Osteoblast (primary cell): ENCODE measurements around the gene CBY2. TPM values are rescaled to one million over a fixed set of nuclear protein-coding genes. Genes with fewer than 3 reads are reported as not detected.

Experiments
- DNase-seq: peaks from one replicate; pipeline ENCODE4 v3.0.0; 2011; ENCODE audit warnings: low spot score, mixed read lengths; ENCODE audit not compliant: insufficient read length; ENCODE audit errors: missing footprints
- H2AFZ ChIP-seq: 2 replicates; pipeline ENCODE4 v1.6.0; 2011; ENCODE audit warnings: mild to moderate bottlenecking, low read length
- H3K27ac ChIP-seq: 2 replicates; pipeline ENCODE4 v1.5.1; 2011; ENCODE audit warnings: mild to moderate bottlenecking, low read depth, low read length, moderate library complexity
- H3K27me3 ChIP-seq: 2 replicates; pipeline ENCODE4 v1.6.0; 2012; ENCODE audit warnings: mild to moderate bottlenecking, control low read depth, inconsistent platforms, low read length, moderate library complexity; ENCODE audit not compliant: insufficient read depth
- H3K36me3 ChIP-seq: 2 replicates; pipeline ENCODE4 v1.5.1; 2011; ENCODE audit warnings: mild to moderate bottlenecking, low read length, control low read depth, moderate library complexity; ENCODE audit not compliant: insufficient read depth
- H3K4me1 ChIP-seq: 2 replicates; pipeline ENCODE4 v1.5.1; 2011; ENCODE audit warnings: mild to moderate bottlenecking, low read length, control low read depth, moderate library complexity; ENCODE audit not compliant: insufficient read depth
- H3K4me2 ChIP-seq: 2 replicates; pipeline ENCODE4 v1.6.0; 2011; ENCODE audit warnings: mild to moderate bottlenecking, low read length; ENCODE audit not compliant: insufficient read depth
- H3K4me3 ChIP-seq: fragments of 200-600 bp; sonication (generic); 3 replicates; pipeline ENCODE4 v1.5.1; 2012; ENCODE audit warnings: mild to moderate bottlenecking, low read length, inconsistent platforms; ENCODE audit not compliant: insufficient read depth
- H3K79me2 ChIP-seq: 2 replicates; pipeline ENCODE4 v1.6.0; 2012; ENCODE audit warnings: mild to moderate bottlenecking, low read length, control low read depth, inconsistent platforms; ENCODE audit not compliant: insufficient read depth
- H3K9me3 ChIP-seq: 2 replicates; pipeline ENCODE4 v1.5.1; 2011; ENCODE audit warnings: low read depth, low read length, control low read depth
- H4K20me1 ChIP-seq: 2 replicates; pipeline ENCODE4 v1.6.0; 2012; ENCODE audit warnings: mild to moderate bottlenecking, low read length, control low read depth; ENCODE audit not compliant: insufficient read depth
- CTCF ChIP-seq: IDR thresholded peaks from 2 replicates; pipeline ENCODE4 v1.5.1; 2011; ENCODE audit warnings: mild to moderate bottlenecking, low read depth, low read length, moderate library complexity; ENCODE audit errors: extremely low read depth
- total RNA-seq: library from RNA; depleted of rRNA; stranded (reverse); fragments of >200 nt; gene quantifications from 2 replicates; pipeline ENCODE4 v1.2.3, GENCODE V29; 2012

Gene CBY2
- total RNA-seq, 1 donor, result not detected

DNA sequence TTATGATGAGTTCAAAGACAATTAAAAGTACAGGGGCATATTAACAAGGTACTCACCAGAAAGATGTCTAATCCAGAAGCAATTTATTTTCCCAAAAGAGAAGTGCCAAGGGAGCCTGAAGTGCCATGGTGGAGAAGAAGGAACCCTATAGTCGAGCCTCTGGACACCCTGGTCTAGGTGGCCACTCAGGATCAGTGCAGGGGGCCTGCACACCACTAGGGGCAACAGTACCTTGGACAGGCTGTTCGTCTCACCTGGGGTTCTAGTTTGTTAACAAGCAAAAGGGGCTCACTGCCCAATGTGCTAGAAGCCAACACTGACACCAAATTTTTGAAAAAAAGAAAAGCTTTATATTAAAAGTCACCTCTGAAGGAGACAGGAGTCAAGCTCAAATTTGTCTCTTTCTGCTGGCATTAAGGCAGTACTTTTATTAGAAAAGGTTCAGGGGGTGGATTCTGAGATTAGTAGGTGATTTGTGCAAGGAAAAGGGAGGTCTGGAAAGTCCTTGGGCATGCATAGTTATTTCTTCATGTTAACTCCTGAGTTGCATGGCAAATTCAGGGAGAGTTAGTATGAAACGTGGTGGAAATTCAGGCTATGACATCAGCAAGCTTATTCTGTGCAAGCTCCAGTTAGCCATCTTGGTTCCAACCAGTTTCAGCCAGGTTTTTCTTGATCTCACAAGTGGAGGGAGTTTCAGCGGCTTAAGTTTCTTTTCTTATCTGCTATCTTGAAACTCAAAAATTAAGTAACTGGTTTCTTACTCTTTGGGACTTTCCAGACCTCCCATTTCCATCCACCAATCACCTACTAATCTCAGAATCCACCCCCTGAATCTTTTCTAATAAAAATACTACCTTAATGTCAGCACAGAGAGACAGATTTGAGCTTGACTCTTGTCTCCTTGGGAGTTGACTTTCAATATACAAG, 884 bp upstream of the CBY2 start:
- Histone ChIP-seq H3K9me3 (no peaks in the 10 kb centered on the region), H4K20me1 (no peaks in the 10 kb centered on the region), H2AFZ (no peak overlapping the region), H3K27me3 (peaks cover 35% of the 10 kb centered on the region), H3K4me2 (no peak overlapping the region), H3K36me3 (no peaks in the 10 kb centered on the region), H3K79me2 (no peaks in the 10 kb centered on the region), H3K4me3 (no peak overlapping the region), H3K27ac (no peak overlapping the region), H3K4me1 (no peaks in the 10 kb centered on the region)
- DNase-seq, result peak; percentile 29
- no peak for TF ChIP-seq CTCF

DNA sequence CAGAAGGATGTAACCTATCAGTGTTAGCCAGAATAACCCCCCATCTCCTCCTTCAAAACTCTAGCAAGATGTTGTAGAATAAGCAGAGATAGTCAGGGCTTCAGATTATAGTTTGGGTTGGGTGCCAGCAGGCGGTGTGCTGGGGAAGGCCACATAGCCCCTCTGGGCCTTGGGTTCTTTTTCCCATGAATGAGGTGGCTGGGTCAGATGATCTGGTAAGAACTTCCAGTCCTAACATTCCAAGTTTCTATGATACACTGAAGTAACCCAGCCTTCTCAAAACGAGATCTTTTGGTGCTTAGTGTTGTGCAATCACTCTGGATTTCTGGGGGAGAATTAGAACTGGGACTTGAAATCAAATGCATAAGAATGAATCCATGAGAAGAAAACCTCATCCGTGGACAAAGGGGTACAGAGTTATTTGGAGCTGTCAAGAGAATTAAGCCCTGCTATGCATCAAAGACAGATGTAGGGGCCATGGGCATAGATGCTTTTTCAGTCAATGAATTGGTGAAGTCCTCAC, 810 bp downstream of the CBY2 start:
- H3K36me3 ChIP-seq, result no peaks in the 10 kb centered on the region
- no peak for TF ChIP-seq CTCF

DNA sequence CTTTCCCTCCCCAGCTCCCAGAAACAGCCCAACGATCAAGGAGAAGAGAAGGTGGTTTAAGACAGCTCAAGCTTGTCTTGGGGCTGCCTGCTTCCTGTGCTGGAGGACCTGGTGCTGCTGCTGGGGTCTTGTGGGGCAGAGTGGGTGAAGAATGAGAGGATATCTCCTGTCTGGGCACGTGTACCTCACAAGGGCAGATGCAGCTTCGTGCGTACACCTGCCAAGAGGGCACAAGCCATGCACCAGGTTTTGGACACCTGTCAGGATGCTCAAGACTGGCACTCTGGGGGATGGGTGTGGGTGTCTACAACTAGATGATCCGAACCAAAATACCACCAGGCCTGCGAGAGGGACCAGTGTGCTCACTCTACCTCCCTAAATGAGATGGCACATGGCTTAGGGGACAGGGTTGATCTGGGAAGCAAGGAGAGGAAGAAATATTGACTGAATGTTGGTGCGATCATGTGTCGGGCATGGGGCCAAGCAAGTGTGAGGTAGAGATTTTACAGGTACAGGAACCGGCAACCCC, 2.2 kb downstream of the CBY2 start:
- H3K36me3 ChIP-seq, result no peaks in the 10 kb centered on the region
- TF ChIP-seq CTCF, result no peak

More for the DNA sequence above, 810 bp downstream of the CBY2 start:
- no peak overlapping the region for H3K4me3 ChIP-seq
- peaks cover 35% of the 10 kb centered on the region for H3K27me3 ChIP-seq
- no peaks in the 10 kb centered on the region for H3K9me3 ChIP-seq
- no peaks in the 10 kb centered on the region for H3K79me2 ChIP-seq
- no peak for DNase-seq
- H2AFZ ChIP-seq, result no peak overlapping the region
- H3K4me2 ChIP-seq, result no peak overlapping the region
- H4K20me1 ChIP-seq, result no peaks in the 10 kb centered on the region
- no peaks in the 10 kb centered on the region for H3K4me1 ChIP-seq
- H3K27ac ChIP-seq, result no peak overlapping the region

More for the DNA sequence above, 2.2 kb downstream of the CBY2 start:
- no peaks in the 10 kb centered on the region for H3K9me3 ChIP-seq
- DNase-seq, result no peak
- H3K27ac ChIP-seq, result no peak overlapping the region
- H3K4me2 ChIP-seq, result no peak overlapping the region
- H4K20me1 ChIP-seq, result no peaks in the 10 kb centered on the region
- H3K79me2 ChIP-seq, result no peaks in the 10 kb centered on the region
- no peak overlapping the region for H3K4me3 ChIP-seq
- H3K27me3 ChIP-seq, result peaks cover 30% of the 10 kb centered on the region
- no peaks in the 10 kb centered on the region for H3K4me1 ChIP-seq
- H2AFZ ChIP-seq, result no peak overlapping the region
